HUES64 (cell line): ENCODE results near the gene DSCAML1.

ENCODE experiments used
- H3K27ac ChIP-seq: 2 replicates; pipeline ENCODE4 v1.7.0; 2013; ENCODE audit warnings: low read depth, low read length, inconsistent platforms
- H3K27me3 ChIP-seq: 2 replicates; pipeline ENCODE4 v1.6.1; 2013; ENCODE audit warnings: mild to moderate bottlenecking, low read length; ENCODE audit not compliant: insufficient read depth
- H3K36me3 ChIP-seq: 2 replicates; pipeline ENCODE4 v1.6.1; 2013; ENCODE audit warnings: mild to moderate bottlenecking, low read length; ENCODE audit not compliant: insufficient read depth
- H3K4me1 ChIP-seq: 2 replicates; pipeline ENCODE4 v1.6.1; 2013; ENCODE audit warnings: mild to moderate bottlenecking, low read length, moderate library complexity; ENCODE audit not compliant: insufficient read depth
- H3K4me3 ChIP-seq: 2 replicates; pipeline ENCODE4 v1.5.1; 2013; ENCODE audit warnings: mild to moderate bottlenecking, low read length, moderate library complexity
- H3K9ac ChIP-seq: 2 replicates; pipeline ENCODE4 v1.6.1; 2013; ENCODE audit warnings: mild to moderate bottlenecking, low read depth, low read length
- H3K9me3 ChIP-seq: 2 replicates; pipeline ENCODE4 v1.6.1; 2013; ENCODE audit warnings: low read depth, low read length; ENCODE audit not compliant: insufficient read depth
- WGBS: fragments of 150-250, 120-280 bp; methylation state at CpG from one replicate; pipeline ENCODE4 v1.1.7; 2013; ENCODE audit warnings: missing lambda C conversion rate; 5-methylcytosine and 5-hydroxymethylcytosine counted together

Gene DSCAML1

GRCh38 chr11:117544130-117544800 is 252.8 kb downstream of the DSCAML1 start:
- Histone ChIP-seq H3K27me3 (peaks cover 20% of the 10 kb centered on the region; the same call in 1 of the 2 replicates), H3K36me3 (no peaks in the 10 kb centered on the region), H3K4me3 (no peak overlapping the region), H3K9me3 (no peaks in the 10 kb centered on the region), H3K9ac (no peak overlapping the region), H3K4me1 (peaks cover 12% of the 10 kb centered on the region; the same call in 1 of the 2 replicates), H3K27ac (no peak overlapping the region)
- 84% methylated on average over 6 of the region's 6 CpGs for WGBS

GRCh38 chr11:117541211-117541610 is 255.8 kb downstream of the DSCAML1 start:
- H3K27ac ChIP-seq: no peak overlapping the region
- H3K36me3 ChIP-seq: no peaks in the 10 kb centered on the region
- no peak overlapping the region for H3K9ac ChIP-seq
- no peak overlapping the region for H3K4me3 ChIP-seq
- H3K27me3 ChIP-seq: 0 out of 2 replicates have a peak, but pooled peaks cover 8% of the 10 kb centered on the region
- H3K4me1 ChIP-seq: no peaks in the 10 kb centered on the region
- WGBS: 87% methylated on average over 2 of the region's 2 CpGs
- H3K9me3 ChIP-seq: no peaks in the 10 kb centered on the region

GRCh38 chr11:117538263-117539135 is 258.5 kb downstream of the DSCAML1 start:
- Histone ChIP-seq H3K27me3 (no peaks in the 10 kb centered on the region), H3K27ac (no peak overlapping the region)
- WGBS: 69% methylated on average over 13 of the region's 13 CpGs

GRCh38 chr11:117535850-117536411 is 261.1 kb downstream of the DSCAML1 start:
- 80% methylated on average over 11 of the region's 11 CpGs for WGBS

More at GRCh38 chr11:117538263-117539135, 258.5 kb downstream of the DSCAML1 start:
- Histone ChIP-seq H3K9ac (no peak overlapping the region), H3K4me3 (no peak overlapping the region), H3K4me1 (no peaks in the 10 kb centered on the region), H3K9me3 (no peaks in the 10 kb centered on the region), H3K36me3 (no peaks in the 10 kb centered on the region)

GRCh38 chr11:117535201-117535849 is 261.7 kb downstream of the DSCAML1 start:
- Histone ChIP-seq H3K4me3 (no peak overlapping the region), H3K9ac (no peak overlapping the region), H3K27ac (no peak overlapping the region), H3K4me1 (no peaks in the 10 kb centered on the region), H3K36me3 (no peaks in the 10 kb centered on the region), H3K27me3 (no peaks in the 10 kb centered on the region), H3K9me3 (no peaks in the 10 kb centered on the region)
- WGBS: 91% methylated on average over 19 of the region's 19 CpGs

More at GRCh38 chr11:117535850-117536411, 261.1 kb downstream of the DSCAML1 start:
- no peaks in the 10 kb centered on the region for H3K4me1 ChIP-seq
- H3K9ac ChIP-seq: no peak overlapping the region
- no peaks in the 10 kb centered on the region for H3K9me3 ChIP-seq
- H3K36me3 ChIP-seq: no peaks in the 10 kb centered on the region
- H3K4me3 ChIP-seq: no peak overlapping the region
- H3K27ac ChIP-seq: no peak overlapping the region
- no peaks in the 10 kb centered on the region for H3K27me3 ChIP-seq

GRCh38 chr11:117532568-117532967 is 264.4 kb downstream of the DSCAML1 start:
- Histone ChIP-seq H3K9ac (no peak overlapping the region), H3K4me1 (peaks cover 11% of the 10 kb centered on the region), H3K36me3 (no peaks in the 10 kb centered on the region), H3K27ac (no peak overlapping the region), H3K9me3 (no peaks in the 10 kb centered on the region), H3K4me3 (no peak overlapping the region), H3K27me3 (no peaks in the 10 kb centered on the region)
- WGBS: 89% methylated on average over 3 of the region's 3 CpGs

- peaks cover 11% of the 10 kb centered on the region for H3K4me1 ChIP-seq
- H3K27me3 ChIP-seq: no peaks in the 10 kb centered on the region
- H3K36me3 ChIP-seq: no peaks in the 10 kb centered on the region
- H3K27ac ChIP-seq: no peak overlapping the region
- no peak overlapping the region for H3K4me3 ChIP-seq
- no peaks in the 10 kb centered on the region for H3K9me3 ChIP-seq
- no peak overlapping the region for H3K9ac ChIP-seq
- 88% methylated on average over 18 of the region's 18 CpGs for WGBS
These were observed 267.2 kb downstream of the DSCAML1 start for GRCh38 chr11:117529816-117530215.

DNA sequence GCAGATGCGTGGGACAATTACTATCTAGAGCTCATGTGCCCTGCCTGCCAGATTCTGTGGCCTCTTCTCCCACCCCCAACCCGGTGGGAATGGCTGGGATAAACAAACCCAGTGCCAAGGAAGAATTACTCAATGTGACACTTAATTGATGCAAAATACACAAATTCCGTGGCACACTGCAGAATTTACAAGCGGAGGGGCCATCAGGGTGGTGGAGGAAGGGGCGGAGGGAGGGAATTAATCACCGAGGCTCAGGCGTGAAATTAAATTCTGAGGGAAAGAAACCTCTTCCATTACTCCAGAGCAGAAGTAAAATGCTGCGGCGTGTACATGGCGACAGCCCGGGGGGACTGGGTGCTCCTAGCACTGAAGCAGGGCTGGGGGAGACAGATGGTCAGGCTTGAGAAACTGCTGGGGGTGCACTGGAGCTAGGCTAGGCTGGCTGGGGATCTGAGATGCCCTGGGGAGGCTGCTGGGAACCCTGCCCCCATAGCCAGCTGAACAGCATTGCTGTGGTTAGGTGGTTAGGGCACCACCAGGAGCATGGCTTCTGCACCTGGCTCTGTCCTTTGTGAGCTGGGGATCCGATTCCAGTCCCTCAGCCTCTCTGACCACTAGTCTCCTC is 268.8 kb downstream of the DSCAML1 start:
- Histone ChIP-seq H3K36me3 (no peaks in the 10 kb centered on the region), H3K4me1 (peaks cover 11% of the 10 kb centered on the region), H3K9ac (no peak overlapping the region), H3K9me3 (no peaks in the 10 kb centered on the region), H3K27ac (no peak overlapping the region), H3K4me3 (no peak overlapping the region), H3K27me3 (no peaks in the 10 kb centered on the region)
- 74% methylated on average over 12 of the region's 12 CpGs for WGBS

DNA sequence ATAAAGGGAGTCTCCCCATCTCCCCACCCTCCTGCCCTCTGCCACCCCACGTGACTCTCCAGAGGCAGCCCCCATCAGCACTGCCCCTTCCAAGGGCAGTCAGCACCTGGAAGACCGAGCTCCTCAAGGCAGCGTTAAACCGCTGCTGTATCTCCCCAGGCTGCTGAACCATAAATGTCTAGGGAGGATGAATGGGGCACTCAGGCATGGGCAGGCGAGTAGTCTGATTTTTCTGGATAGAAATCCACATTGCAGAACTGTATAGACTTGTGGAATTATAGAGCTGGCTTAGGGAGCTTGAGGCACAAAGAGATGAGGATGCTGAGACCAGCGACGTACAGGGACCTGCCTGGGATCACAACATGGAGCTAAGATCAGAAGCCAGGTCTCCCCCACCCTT is 269.7 kb downstream of the DSCAML1 start:
- 92% methylated on average over 7 of the region's 7 CpGs for WGBS

GRCh38 chr11:117525866-117526542 is 271.0 kb downstream of the DSCAML1 start:
- Histone ChIP-seq H3K9ac (no peak overlapping the region), H3K4me1 (peaks cover 11% of the 10 kb centered on the region), H3K36me3 (no peaks in the 10 kb centered on the region), H3K9me3 (no peaks in the 10 kb centered on the region), H3K27ac (no peak overlapping the region), H3K4me3 (no peak overlapping the region), H3K27me3 (0 out of 2 replicates have a peak, but pooled peaks cover 2% of the 10 kb centered on the region)
- WGBS: 93% methylated on average over 10 of the region's 10 CpGs

More for the DNA sequence above, 269.7 kb downstream of the DSCAML1 start:
- Histone ChIP-seq H3K4me1 (peaks cover 11% of the 10 kb centered on the region), H3K36me3 (no peaks in the 10 kb centered on the region), H3K9ac (no peak overlapping the region), H3K27me3 (0 out of 2 replicates have a peak, but pooled peaks cover 2% of the 10 kb centered on the region), H3K9me3 (no peaks in the 10 kb centered on the region), H3K4me3 (no peak overlapping the region), H3K27ac (no peak overlapping the region)
